RCC 7860 (cell line): ENCODE measurements around the gene CNTN4.
"Not testable (repeated sequence)": the region's sequence is repeated elsewhere in the genome, so short reads cannot be mapped to it uniquely, and the experiment has no call there.

Source experiments
- DNase-seq: peaks from one replicate; pipeline ENCODE4 v3.0.0-alpha.2; 2015; ENCODE audit warnings: low spot score
- FAIRE-seq: peaks from 2 replicates; lab custom pipeline; 2012; peaks lifted over from hg19 to GRCh38; lab: Jason Lieb, UNC

CNTN4 gene

GRCh38 chr3:2937592-2937991 is 838.9 kb downstream of the CNTN4 start:
- DNase-seq: no peak
- no peak for FAIRE-seq

- DNase-seq: no peak
- FAIRE-seq: no peak
Measured at GRCh38 chr3:2938711-2939110, 840.0 kb downstream of the CNTN4 start.

- DNase-seq (no peak), FAIRE-seq (no peak)
Measured at GRCh38 chr3:2940062-2940461, 841.4 kb downstream of the CNTN4 start.

DNA sequence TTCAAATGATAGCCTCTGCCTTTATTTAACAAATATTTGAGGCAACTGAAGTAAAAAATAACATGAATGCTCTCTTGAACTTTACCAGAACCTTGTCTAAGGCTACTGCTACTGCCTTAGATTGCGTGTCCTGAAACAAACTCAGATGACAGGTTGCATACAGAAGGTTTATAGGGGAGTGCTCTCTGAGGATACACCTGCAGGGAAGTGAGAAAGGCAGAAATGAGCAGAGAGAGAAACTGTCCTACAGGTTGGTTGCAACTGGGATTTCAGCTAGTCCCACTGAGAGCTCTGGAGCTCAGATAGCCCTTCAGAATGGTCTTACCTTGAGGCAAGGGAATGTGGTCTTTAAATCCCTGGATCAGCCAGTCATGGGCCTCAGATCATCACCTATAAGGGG is 846.0 kb downstream of the CNTN4 start:
- FAIRE-seq (no peak), DNase-seq (no peak)

GRCh38 chr3:2945121-2945520 is 846.5 kb downstream of the CNTN4 start:
- DNase-seq (no peak), FAIRE-seq (no peak)

DNA sequence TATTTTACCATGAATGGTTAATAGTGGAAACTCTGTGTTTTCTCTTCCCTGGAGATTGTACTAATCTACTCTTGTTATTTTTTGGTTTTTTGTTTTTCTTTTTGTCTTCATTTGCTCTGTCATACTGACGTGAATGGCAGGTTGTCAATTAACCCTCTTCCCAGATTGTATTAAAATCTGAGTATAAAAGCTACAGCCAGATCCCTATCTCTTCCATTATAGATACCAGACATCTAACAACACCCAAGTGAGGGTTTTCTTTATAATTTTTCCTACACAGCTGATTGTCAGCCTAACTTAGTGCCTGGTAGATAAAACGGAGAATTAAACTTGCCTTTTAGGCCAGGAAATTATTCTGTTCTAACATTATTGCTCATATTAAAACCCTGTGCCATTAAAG is 848.9 kb downstream of the CNTN4 start:
- no peak for DNase-seq
- FAIRE-seq: no peak

GRCh38 chr3:2948882-2949281 is 850.2 kb downstream of the CNTN4 start:
- DNase-seq: no peak
- FAIRE-seq: no peak

DNA sequence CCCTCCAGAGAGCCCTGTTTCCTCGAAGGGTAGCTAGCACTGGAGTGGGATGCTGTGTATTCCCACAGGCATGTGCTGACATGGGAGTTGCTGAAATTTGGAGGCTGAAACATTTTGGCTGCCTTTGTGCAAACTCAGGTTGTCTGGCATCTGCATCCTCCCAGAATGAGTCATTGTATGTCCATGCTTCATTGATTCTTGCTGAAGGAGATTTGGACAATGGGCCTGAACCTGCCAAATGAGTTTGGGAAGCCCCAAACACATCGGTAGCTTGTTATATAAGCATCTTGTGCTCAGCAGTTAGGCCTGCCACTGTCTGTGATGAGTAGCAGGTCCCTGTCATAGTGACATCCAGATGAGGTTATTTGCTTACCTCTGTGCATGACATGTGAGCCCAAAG is 851.5 kb downstream of the CNTN4 start:
- DNase-seq (no peak), FAIRE-seq (no peak)

GRCh38 chr3:2957115-2957514 is 858.4 kb downstream of the CNTN4 start:
- DNase-seq: no peak

GRCh38 chr3:2958551-2958950 is 859.9 kb downstream of the CNTN4 start:
- DNase-seq: no peak
- no peak for FAIRE-seq

More at GRCh38 chr3:2957115-2957514, 858.4 kb downstream of the CNTN4 start:
- no peak for FAIRE-seq

DNA sequence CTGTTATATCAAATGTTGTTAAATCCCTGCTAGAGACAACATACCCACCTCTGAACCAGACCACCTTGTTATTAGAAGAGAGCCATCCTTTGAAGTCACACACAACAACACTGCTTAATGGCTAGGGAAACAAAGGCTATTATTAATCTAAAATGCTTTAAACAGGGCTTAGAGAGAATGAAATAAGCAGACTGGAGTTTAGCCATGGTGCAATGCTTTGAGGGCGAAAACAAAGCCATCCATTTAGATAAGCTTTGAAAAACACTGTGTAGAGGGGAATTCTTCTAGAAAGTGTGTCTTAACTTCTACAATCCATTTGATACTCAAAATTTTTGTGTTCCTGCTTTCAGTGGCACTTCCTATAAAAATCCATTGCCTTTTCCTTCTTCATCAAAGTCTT is 862.9 kb downstream of the CNTN4 start:
- no peak for FAIRE-seq
- no peak for DNase-seq

DNA sequence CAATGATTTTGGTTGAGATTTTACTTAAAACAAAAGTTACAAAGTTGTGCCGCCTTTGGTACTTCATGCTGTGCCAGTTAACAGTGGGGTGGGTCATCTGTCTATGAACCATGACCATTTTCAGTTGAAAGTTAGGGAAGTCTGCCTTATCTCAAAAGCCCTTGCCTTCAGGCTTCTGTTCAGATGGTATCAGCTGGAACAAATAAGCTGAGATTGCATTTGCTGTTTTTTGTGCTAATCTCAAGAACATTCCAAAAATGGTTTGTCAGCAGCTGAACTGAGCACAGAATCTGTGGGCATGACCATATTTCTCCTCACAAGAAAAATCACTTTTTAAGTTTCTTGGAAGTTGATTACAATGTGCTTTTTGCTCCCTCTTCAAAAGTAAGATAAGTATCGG is 869.2 kb downstream of the CNTN4 start:
- DNase-seq (no peak), FAIRE-seq (no peak)

DNA sequence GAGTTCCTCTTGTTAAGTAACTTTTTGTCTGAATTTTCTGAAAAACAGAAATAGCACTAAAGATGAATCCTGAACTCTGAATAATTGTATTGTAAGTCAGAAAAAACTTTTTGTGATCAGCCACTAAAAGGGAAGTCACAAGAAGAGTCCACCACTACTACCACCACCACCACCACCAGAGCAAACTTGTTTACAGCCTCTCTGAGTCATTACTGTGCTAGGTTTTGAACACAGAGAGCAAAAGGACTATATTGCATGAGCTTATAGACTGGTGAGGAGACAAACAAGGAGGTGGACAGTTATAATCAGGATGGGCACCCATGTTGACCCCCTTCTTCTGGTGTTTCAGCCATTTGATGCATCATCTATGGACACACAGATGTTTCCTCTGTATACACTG is 869.8 kb downstream of the CNTN4 start:
- FAIRE-seq: no peak

GRCh38 chr3:2976212-2976611 is 877.5 kb downstream of the CNTN4 start:
- DNase-seq (no peak), FAIRE-seq (no peak)

More for the DNA sequence above, 869.8 kb downstream of the CNTN4 start:
- no peak for DNase-seq

- no peak for FAIRE-seq
- no peak for DNase-seq
Measured at GRCh38 chr3:2976796-2977195, 878.1 kb downstream of the CNTN4 start.

DNA sequence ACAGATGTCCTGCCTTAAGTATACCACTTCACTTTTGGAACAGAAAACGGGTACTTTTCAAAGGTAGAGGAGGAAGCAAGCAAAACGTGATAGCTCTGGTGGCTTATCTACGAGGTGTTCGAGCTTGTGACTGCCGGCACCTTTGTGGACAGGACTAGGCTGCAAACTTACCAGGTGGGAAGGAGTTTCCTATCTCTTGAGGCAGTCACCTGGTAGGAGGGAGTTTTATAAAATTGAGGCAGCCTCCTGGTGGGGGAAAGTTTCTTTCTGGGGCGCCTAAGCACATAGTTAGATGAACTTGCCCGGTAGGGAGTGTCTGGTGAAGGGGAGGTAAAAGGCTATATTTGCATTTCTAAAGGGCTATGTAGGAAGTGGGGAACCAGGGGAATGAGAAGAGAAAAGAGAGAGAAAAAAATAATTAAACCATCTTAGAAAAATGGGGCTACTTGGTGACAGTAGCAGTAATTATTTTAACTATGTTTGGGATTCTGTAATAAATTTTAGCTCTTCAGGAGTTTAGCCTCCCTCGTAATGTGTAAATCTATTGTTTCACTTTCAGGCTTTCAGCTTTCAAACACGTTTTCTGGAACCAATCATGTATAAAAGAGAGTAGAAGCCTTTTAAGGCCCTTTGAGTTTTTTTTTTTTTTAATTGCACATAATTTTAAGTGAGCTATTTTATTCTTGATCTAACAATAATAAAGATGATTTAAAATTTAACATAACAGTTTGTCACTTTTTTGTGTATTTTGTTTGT is 880.5 kb downstream of the CNTN4 start:
- no peak for FAIRE-seq
- DNase-seq: no peak

DNA sequence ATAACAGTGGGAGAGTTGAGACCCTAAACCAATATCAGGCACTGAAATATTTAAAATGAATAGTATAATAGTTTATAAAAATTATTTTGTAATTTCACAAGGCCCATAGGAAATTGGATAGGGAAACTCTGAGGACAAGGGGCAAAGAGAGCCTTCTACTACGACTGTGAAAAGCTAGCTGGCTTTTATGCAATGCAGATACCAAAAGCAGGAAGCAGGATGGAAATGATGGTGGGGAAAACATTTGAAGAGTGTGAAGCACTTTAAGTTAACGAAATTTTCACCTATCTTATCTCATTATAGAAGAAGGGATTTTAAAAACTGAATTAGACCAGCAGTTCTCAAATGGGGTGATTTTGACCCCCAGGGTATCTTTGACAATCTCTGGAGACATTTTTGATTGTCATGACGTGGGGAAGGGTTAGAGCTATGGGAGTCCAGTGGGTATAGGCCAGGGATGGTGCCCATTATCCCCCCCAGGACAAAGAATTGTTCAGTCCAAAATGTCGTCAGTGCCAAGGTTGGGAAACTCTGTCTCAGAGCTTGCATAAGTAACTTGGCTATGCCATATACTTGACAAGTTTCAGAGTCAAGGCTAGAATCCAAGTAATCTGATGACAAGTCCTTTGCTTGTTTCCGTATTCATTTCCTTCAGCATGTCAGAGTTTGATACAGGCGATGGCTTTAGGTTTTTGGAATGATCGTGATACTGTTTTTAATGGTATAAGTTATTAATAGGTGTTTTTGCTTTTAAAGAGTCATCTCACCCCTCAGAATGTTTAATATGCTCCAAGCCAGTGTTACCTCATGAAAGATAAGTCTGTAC is 885.6 kb downstream of the CNTN4 start:
- FAIRE-seq (no peak), DNase-seq (no peak)

DNA sequence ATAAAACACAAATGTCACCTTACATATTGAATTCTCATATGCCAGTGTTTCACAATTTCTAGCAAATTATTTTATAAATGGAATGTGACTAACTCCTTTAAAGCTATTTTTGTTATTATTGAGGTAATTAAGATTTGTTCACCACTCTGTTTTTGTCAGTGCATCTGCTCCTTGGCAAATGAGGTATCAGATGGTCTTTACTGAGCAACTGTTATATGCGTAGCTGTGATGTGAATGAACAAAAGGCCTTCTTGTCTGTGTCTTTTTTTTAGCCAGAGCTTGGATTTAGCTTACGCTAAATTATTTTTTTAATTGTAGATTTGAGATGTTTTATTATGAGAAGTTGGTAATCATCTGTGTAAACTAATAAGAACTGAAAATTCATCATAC is 886.2 kb downstream of the CNTN4 start:
- DNase-seq (no peak), FAIRE-seq (no peak)

DNA sequence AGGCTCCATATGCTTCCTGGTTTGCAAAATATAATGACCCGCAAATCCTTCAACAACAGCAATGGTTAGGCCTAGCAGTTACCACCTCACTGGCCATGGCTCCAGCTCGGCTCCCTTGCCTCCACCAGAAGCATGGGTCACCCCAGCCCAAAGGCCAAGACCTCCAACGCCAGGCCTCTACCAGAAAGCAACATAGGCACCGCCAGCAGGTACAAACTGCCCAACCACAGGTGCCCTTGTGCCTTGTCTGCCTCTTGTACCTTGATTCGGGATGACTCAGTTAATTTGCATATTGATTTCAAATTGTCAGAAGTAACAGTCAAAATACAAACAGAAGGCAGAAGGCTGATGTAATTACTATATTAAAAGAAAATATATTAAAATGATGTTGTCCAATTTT is 886.8 kb downstream of the CNTN4 start:
- DNase-seq (no peak), FAIRE-seq (no peak)

DNA sequence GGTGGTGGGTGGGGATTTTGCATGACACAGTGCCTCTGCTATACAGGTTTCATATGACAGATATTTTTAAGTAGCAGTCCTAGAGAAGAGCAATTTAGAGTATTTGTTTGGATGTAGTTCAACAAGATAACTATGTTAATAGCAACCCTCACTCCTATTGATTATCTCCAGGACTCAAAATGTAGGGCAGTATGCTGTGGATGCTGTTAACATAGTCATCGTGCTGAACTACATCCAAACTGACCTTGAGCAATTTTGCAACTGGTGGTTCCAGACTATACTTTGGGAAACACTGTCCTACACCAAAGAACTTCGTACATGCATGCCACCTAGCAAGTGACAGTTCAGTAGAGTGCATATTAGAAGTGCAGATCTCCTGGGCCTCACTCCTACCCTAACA is 893.9 kb downstream of the CNTN4 start:
- FAIRE-seq: no peak
- no peak for DNase-seq

DNA sequence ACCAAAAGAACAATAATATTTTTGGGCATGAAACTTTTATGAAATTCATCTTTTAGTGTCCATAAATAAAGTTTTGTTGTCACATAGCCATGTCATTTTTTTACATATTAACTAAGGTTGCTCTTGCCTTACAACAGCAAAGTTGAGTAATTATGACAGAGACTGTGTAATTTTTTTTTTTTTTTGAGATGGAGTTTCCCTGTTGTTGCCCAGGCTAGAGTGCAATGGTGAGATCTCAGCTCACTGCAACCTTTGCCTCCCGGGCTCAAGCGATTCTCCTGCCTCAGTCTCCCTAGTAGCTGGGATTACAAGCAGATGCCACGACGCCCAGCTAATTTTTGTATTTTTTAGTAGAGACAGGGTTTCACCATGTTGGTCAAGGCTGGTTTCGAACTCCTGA is 894.5 kb downstream of the CNTN4 start:
- not testable (repeated sequence) for DNase-seq, FAIRE-seq

DNA sequence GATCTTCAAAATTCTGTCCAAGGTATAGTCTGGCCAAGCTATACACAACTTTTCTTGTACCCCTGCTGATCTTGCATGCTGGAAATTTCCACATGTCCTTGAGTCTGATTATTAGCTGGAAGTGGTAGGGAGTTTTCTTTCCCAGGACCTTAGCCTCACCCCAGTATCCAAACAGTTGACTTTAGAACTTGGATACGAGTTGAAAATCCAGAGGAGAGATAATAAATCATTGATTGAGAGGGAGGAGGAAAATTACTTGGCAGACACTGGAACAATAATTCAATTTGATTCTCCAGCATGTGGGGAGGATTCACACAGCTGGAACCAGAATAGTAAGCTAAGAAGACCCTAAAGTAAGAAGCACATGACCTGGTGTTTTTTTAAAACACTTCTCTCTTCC is 895.1 kb downstream of the CNTN4 start:
- FAIRE-seq: no peak
- no peak for DNase-seq
